K562 (cell line): ENCODE results near the gene STC2. TPM values are rescaled to one million over a fixed set of nuclear protein-coding genes. Genes with fewer than 3 reads are reported as not detected.

Experiments
- CBFA2T3 ChIP-seq: fragments of 450-650 bp; IDR thresholded peaks from 2 replicates; pipeline ENCODE4 v1.6.1; 2017
- CBX2 ChIP-seq: fragments of 200-600 bp; sonication (generic); IDR thresholded peaks from one replicate; pipeline ENCODE4 v1.6.1; 2012; ENCODE audit warnings: mild to moderate bottlenecking, low read length, inconsistent platforms; ENCODE audit not compliant: insufficient read depth, poor library complexity, severe bottlenecking
- IRF2 ChIP-seq: sonication (generic); formaldehyde crosslinking; IDR thresholded peaks from 2 replicates; pipeline ENCODE4 v1.8.1; 2022; ENCODE audit warnings: mild to moderate bottlenecking, missing genetic modification reagents
- MGA ChIP-seq: fragments of 450-650 bp; IDR thresholded peaks from 2 replicates; pipeline ENCODE4 v1.6.1; 2016; ENCODE audit warnings: mild to moderate bottlenecking, moderate library complexity
- MIER1 ChIP-seq: fragments of 450-650 bp; IDR thresholded peaks from 2 replicates; pipeline ENCODE4 v1.6.1; 2016; ENCODE audit warnings: antibody characterized with exemption, mild to moderate bottlenecking, low read depth
- PCBP2 ChIP-seq: fragments of 200-400 bp; formaldehyde crosslinking; IDR thresholded peaks from 2 replicates; pipeline ENCODE4 v1.6.1; 2018; ENCODE audit warnings: low read length, low read depth, mild to moderate bottlenecking, moderate library complexity; ENCODE audit not compliant: poor library complexity, severe bottlenecking
- PTRF ChIP-seq: fragments of 450-650 bp; IDR thresholded peaks from 2 replicates; pipeline ENCODE4 v1.6.1; 2016; ENCODE audit warnings: mild to moderate bottlenecking, missing genetic modification characterization, missing compliant biosample characterization
- SOX6 ChIP-seq: fragments of 450-650 bp; IDR thresholded peaks from 2 replicates; pipeline ENCODE4 v1.6.1; 2014; ENCODE audit warnings: mild to moderate bottlenecking
- ZC3H11A ChIP-seq: IDR thresholded peaks from 2 replicates; pipeline ENCODE4 v1.6.1; 2012; ENCODE audit warnings: low read depth, low read length, improper control_type of control experiment
- polyA plus RNA-seq, 8 experiments: library from polyadenylated mRNA; depleted of rRNA in 4 of 8; stranded (reverse) in 5 of 8; unstranded in 3 of 8; fragments of >200 nt; fragmentation: Nextera tagmentation in 2 of 8; fragmentation: Illumina TruSeq in 1 of 8; extraction: Ambion mirVana in 2 of 8; extraction: Trizol in 1 of 8; gene quantifications; 2 replicates each; pipeline versions ENCODE4 v1.2.1 to v1.2.3, GENCODE V29; 2011 to 2014; ENCODE audit warnings: inconsistent platforms in 1 of 8, missing spikeins in 1 of 8
- total RNA-seq, 7 experiments: library from RNA; depleted of rRNA in 6 of 7; stranded (reverse); fragments of >200 nt in 6 of 7; fragmentation: Illumina TruSeq in 2 of 7; extraction: Trizol in 2 of 7; gene quantifications; 2 replicates each; pipeline versions ENCODE4 v1.2.1 to v1.2.3, GENCODE V29; 2011 to 2021; ENCODE audit warnings: low replicate concordance in 1 of 7
- TF ChIP-seq, protein P1 (sequence below): sonication (generic); formaldehyde crosslinking; IDR thresholded peaks from 2 replicates; pipeline ENCODE4 v1.8.0; 2023; ENCODE audit warnings: mild to moderate bottlenecking, missing genetic modification reagents

Gene STC2
- total and polyA plus RNA-seq, 9 of the 15 experiments (the other 6 are each of a cell fraction or from before 2014, with no cell fraction given), result 0.62 to 31.7 (median 7.4) TPM

GRCh38 chr5:173324115-173325001 lies 3.9 kb downstream of the STC2 start (continued):
- TF ChIP-seq MGA (peak; percentile 86), ZC3H11A (no peak), CBFA2T3 (peak; percentile 94), CBX2 (no peak), MIER1 (no peak), IRF2 (CRISPR knock-in tag) (no peak), PCBP2 (no peak), SOX6 (peak; percentile 68), PTRF (tag) (no peak)
- TF ChIP-seq, protein P1, sequence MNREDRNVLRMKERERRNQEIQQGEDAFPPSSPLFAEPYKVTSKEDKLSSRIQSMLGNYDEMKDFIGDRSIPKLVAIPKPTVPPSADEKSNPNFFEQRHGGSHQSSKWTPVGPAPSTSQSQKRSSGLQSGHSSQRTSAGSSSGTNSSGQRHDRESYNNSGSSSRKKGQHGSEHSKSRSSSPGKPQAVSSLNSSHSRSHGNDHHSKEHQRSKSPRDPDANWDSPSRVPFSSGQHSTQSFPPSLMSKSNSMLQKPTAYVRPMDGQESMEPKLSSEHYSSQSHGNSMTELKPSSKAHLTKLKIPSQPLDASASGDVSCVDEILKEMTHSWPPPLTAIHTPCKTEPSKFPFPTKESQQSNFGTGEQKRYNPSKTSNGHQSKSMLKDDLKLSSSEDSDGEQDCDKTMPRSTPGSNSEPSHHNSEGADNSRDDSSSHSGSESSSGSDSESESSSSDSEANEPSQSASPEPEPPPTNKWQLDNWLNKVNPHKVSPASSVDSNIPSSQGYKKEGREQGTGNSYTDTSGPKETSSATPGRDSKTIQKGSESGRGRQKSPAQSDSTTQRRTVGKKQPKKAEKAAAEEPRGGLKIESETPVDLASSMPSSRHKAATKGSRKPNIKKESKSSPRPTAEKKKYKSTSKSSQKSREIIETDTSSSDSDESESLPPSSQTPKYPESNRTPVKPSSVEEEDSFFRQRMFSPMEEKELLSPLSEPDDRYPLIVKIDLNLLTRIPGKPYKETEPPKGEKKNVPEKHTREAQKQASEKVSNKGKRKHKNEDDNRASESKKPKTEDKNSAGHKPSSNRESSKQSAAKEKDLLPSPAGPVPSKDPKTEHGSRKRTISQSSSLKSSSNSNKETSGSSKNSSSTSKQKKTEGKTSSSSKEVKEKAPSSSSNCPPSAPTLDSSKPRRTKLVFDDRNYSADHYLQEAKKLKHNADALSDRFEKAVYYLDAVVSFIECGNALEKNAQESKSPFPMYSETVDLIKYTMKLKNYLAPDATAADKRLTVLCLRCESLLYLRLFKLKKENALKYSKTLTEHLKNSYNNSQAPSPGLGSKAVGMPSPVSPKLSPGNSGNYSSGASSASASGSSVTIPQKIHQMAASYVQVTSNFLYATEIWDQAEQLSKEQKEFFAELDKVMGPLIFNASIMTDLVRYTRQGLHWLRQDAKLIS (CRISPR knock-in tag), result no peak
